GM19238 (cell line): ENCODE results near the gene PHEX.
"Not testable (repeated sequence)": the region's sequence is repeated elsewhere in the genome, so short reads cannot be mapped to it uniquely, and the experiment has no call there.

Experiments used
- DNase-seq: peaks from one replicate; pipeline ENCODE4 v3.0.0; 2011; ENCODE audit warnings: low spot score; ENCODE audit not compliant: insufficient read length

PHEX gene

GRCh38 chrX:22234380-22234779 is 202.3 kb downstream of the PHEX start:
- DNase-seq = no peak

GRCh38 chrX:22237479-22237878 is 205.4 kb downstream of the PHEX start:
- DNase-seq = no peak

GRCh38 chrX:22246620-22247019 is 214.5 kb downstream of the PHEX start:
- no peak for DNase-seq

- DNase-seq = no peak
Observed at GRCh38 chrX:22247169-22247568, 215.0 kb downstream of the PHEX start.

GRCh38 chrX:22248401-22248800 is 216.3 kb downstream of the PHEX start:
- DNase-seq = no peak

GRCh38 chrX:22249371-22249770 is 217.2 kb downstream of the PHEX start:
- DNase-seq = no peak

- DNase-seq = no peak
Observed at GRCh38 chrX:22268706-22269105, 236.6 kb downstream of the PHEX start.

DNA sequence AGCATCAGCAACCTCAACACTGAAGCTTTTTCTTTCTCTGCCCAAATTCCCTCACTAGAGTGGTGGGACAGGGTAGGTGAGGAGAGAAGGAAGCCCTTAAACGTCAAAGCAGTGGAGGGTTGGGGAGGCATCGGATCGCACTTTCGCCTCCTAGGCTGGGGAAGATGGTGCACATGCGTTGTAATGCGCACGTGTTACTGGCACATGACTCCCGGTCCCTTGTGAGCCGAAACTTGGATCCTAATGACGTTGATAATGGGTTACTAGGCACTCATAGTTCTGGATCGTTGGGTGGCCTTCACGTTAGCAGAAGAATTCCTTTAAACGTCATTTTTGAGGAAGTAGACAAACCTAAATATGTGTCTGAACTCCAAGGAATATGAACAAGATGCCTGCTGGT is 240.5 kb downstream of the PHEX start, which contains the start of gene CBLL2:
Gene CBLL2 (plus strand): TSS at position 301 of the 400 bp plus-strand sequence. CDS start 79 bp downstream, at position 380.
- no peak for DNase-seq

- no peak for DNase-seq
Observed at GRCh38 chrX:22273714-22274317, 241.7 kb downstream of the PHEX start.

DNA sequence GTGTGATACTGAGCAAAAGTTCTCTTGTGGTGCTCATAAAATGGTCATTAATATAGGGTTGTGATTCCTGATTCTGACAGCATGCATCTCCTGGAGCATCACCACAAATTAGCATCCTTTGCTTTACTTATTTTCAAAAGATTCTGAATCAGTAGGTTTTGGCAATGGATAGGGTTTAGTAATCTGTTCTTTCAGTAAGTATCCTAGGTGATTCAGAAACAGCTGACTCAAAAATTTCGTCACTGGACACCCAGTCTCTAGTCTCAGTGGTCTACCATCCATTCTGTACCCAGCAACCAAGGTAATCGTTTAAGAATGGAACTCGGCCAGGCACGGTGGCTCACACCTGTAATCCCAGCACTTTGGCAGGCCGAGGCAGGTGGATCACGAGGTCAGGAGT is 244.7 kb downstream of the PHEX start:
- DNase-seq = no peak

- DNase-seq = no peak
Observed at GRCh38 chrX:22278375-22278774, 246.2 kb downstream of the PHEX start.

- DNase-seq = not testable (repeated sequence)
Observed at GRCh38 chrX:22289209-22289608, 257.1 kb downstream of the PHEX start.

- DNase-seq = no peak
Observed at GRCh38 chrX:22296871-22297270, 264.7 kb downstream of the PHEX start.

DNA sequence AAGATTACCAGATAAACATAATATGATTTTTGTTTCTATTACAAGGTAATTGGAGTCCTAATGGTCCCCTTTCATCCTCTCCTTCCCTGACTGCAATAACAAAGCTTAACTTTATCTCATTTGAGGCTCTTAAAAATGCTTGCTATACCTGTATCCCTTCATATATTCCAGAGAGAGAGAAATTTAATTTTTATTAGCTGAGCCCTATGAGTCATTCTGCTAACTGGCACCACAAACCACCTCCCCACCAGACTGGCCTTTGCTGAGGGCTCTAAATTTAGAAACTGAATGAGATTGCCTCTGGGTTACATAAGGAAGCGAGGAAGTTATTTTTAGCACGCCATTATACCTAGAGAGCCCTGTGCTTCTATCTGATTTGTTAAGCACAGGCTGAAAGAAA is 268.0 kb downstream of the PHEX start:
- no peak for DNase-seq
